ENCODE data around the gene CFB.

The CFB gene

GRCh38 chr6:31966997-31967925 lies 21.4 kb downstream of the CFB start:
- TF ChIP-seq, protein P1, sequence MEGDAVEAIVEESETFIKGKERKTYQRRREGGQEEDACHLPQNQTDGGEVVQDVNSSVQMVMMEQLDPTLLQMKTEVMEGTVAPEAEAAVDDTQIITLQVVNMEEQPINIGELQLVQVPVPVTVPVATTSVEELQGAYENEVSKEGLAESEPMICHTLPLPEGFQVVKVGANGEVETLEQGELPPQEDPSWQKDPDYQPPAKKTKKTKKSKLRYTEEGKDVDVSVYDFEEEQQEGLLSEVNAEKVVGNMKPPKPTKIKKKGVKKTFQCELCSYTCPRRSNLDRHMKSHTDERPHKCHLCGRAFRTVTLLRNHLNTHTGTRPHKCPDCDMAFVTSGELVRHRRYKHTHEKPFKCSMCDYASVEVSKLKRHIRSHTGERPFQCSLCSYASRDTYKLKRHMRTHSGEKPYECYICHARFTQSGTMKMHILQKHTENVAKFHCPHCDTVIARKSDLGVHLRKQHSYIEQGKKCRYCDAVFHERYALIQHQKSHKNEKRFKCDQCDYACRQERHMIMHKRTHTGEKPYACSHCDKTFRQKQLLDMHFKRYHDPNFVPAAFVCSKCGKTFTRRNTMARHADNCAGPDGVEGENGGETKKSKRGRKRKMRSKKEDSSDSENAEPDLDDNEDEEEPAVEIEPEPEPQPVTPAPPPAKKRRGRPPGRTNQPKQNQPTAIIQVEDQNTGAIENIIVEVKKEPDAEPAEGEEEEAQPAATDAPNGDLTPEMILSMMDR (IDR thresholded peaks at IDR 0.05; ENCODE audit: insufficient read depth, low read length, missing control alignments): no peak
- DNase-seq (ENCODE audit: low read depth, low spot score): no peak
- no peak overlapping the region for H3K4me3 ChIP-seq (ENCODE audit: low read depth, low read length)
- ChIA-PET CTCF (interaction anchor here (0.8 to 1.8 kb wide), 2 partner anchors 8 to 15 kb away, joined by 3 to 6 read pairs; partner anchors contain the start of gene SKIC2), POLR2A (interaction anchor here (0.8 to 1.5 kb wide), 2 partner anchors 69 to 115 kb away, joined by 3 to 5 read pairs; no protein-coding TSS in a partner anchor)

GRCh38 chr6:31967926-31968320 lies 22.0 kb downstream of the CFB start:
- ChIA-PET POLR2A (interaction anchor here (1.4 to 1.5 kb wide), 2 partner anchors 9 to 69 kb away, joined by 3 to 4 read pairs; partner anchors contain the start of genes NELFE and SKIC2), CTCF (interaction anchor here (1.8 kb wide), 1 partner anchor 8 kb away, joined by 6 read pairs; the partner anchor contains the start of gene SKIC2)
- DNase-seq (ENCODE audit: low read depth, low spot score): no peak

DNA sequence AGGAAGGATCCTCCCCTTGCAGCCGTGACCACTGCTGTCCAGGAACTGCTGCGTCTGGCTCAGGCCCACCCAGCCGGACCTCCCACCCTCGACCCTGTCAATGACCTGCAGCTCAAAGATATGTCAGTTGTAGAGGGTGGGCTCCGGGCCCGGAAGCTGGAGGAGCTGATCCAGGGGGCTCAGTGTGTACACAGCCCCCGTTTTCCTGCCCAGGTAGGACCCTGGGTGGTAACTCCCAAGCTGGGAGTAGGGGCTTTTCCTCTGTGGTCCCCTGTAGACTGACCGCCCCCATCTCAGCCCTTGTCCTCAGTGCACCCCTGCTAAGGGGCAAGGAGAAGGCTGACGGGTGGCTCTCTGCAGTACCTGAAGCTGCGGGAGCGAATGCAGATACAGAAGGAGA lies 22.4 kb downstream of the CFB start:
- ChIA-PET CTCF (interaction anchor here (1.8 kb wide), 1 partner anchor 9 kb away, joined by 6 read pairs; the partner anchor contains the start of gene SKIC2), POLR2A (interaction anchor here (0.6 to 1.5 kb wide), 3 partner anchors 9 to 70 kb away, joined by 3 to 4 read pairs (median 3); partner anchors contain the start of genes CFB, NELFE and SKIC2)
- TF ChIP-seq, protein P1 (IDR thresholded peaks at IDR 0.05; ENCODE audit: insufficient read depth, low read length, missing control alignments): no peak
- no peak overlapping the region for H3K4me3 ChIP-seq (ENCODE audit: low read depth, low read length)
- no peak for DNase-seq (ENCODE audit: low read depth, low spot score)

More at GRCh38 chr6:31967926-31968320, 22.0 kb downstream of the CFB start:
- TF ChIP-seq, protein P1 (IDR thresholded peaks at IDR 0.05; ENCODE audit: insufficient read depth, low read length, missing control alignments): no peak
- H3K4me3 ChIP-seq (ENCODE audit: low read depth, low read length): no peak overlapping the region

- POLR2A ChIA-PET: interaction anchor here (0.6 to 1.5 kb wide), 4 partner anchors 10 to 106 kb away, joined by 3 to 4 read pairs (median 3); partner anchors contain the start of genes CFB, NELFE and SKIC2
- TF ChIP-seq, protein P1 (IDR thresholded peaks at IDR 0.05; ENCODE audit: insufficient read depth, low read length, missing control alignments): no peak
- no peak overlapping the region for H3K4me3 ChIP-seq (ENCODE audit: low read depth, low read length)
- DNase-seq (ENCODE audit: low read depth, low spot score): no peak
- CTCF ChIA-PET: interaction anchor here (1.5 to 2.3 kb wide), 4 partner anchors 9 to 226 kb away, joined by 4 to 15 read pairs (median 7); partner anchors contain the start of gene SKIC2
Observed at GRCh38 chr6:31968791-31969711, 23.2 kb downstream of the CFB start.

- ChIA-PET POLR2A (interaction anchor here (1.0 kb wide), 1 partner anchor 107 kb away, joined by 3 read pairs; no protein-coding TSS in a partner anchor), CTCF (interaction anchor here (0.8 to 2.3 kb wide), 4 partner anchors 10 to 225 kb away, joined by 3 to 15 read pairs (median 6); partner anchors contain the start of gene SKIC2)
- DNase-seq (ENCODE audit: low read depth, low spot score): no peak
- H3K4me3 ChIP-seq (ENCODE audit: low read depth, low read length): peak overlapping the region; percentile 98
- TF ChIP-seq, protein P1 (IDR thresholded peaks at IDR 0.05; ENCODE audit: insufficient read depth, low read length, missing control alignments): no peak
Observed at GRCh38 chr6:31969712-31970603, 24.1 kb downstream of the CFB start.

Measured in AG04449 (cell line).